Neural cell (in vitro differentiated cells): ENCODE data around the gene KCNH5.

Source experiments
- CTCF ChIP-seq: fragments of 450-650 bp; IDR thresholded peaks from 2 replicates; pipeline ENCODE4 v1.5.1; 2014; ENCODE audit warnings: antibody characterized with exemption, mild to moderate bottlenecking, moderate library complexity; ENCODE audit not compliant: poor library complexity, severe bottlenecking
- EP300 ChIP-seq: fragments of 450-650 bp; conservative IDR thresholded peaks from 2 replicates; pipeline ENCODE4 v1.6.1; 2014; ENCODE audit warnings: antibody characterized with exemption, mild to moderate bottlenecking, moderate library complexity; ENCODE audit not compliant: poor library complexity, severe bottlenecking
- EZH2 ChIP-seq: fragments of 200-600, 300-800 bp; shearing (Covaris generic), sonication (generic); IDR thresholded peaks from 2 replicates; pipeline ENCODE4 v1.6.1; 2014; ENCODE audit warnings: antibody characterized with exemption, low read length, borderline replicate concordance, mild to moderate bottlenecking; ENCODE audit not compliant: insufficient read depth, poor library complexity, severe bottlenecking
- POLR2AphosphoS5 ChIP-seq: IDR thresholded peaks from 2 replicates; pipeline ENCODE4 v1.6.1; 2012
- RAD21 ChIP-seq: fragments of 450-650 bp; conservative IDR thresholded peaks from 2 replicates; pipeline ENCODE4 v1.6.1; 2014; ENCODE audit warnings: antibody characterized with exemption, mild to moderate bottlenecking, moderate library complexity
- SMC3 ChIP-seq: fragments of 450-650 bp; conservative IDR thresholded peaks from 2 replicates; pipeline ENCODE4 v1.6.1; 2014; ENCODE audit warnings: antibody characterized with exemption, mild to moderate bottlenecking, moderate library complexity; ENCODE audit not compliant: poor library complexity

DNA sequence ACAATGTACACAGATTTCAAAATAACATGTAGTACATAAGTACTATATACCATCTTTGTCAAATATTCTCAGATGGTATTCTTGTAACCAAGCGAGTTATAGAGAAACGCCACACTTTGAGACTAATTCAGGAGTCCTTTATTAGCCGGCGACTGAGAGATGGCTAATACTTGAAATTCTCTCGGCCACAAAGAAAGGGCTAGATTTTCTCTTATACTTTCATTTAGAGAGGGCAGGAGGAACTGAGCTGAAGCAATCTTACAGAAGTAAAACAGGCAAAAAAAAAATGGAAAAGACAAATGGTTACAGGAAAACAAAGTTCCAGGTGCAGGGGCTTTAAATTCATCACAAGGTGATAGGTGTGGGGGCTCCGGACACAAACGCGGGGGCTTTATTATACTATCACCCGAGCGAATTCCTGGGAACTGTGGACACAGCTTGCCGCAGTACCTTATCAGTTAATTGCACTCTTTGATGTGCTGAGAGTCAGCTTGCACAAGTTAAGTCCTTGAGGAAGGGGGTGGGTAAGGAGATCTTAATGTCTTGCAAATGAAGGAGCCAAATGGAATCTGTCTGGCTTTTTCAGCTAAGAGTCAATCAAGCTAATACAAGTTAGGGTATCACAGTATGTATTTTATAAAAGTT is 382.3 kb downstream of the KCNH5 start:
- TF ChIP-seq CTCF (no peak), POLR2AphosphoS5 (no peak), RAD21 (no peak), EP300 (no peak), EZH2 (no peak), SMC3 (no peak)
